Astrocyte (in vitro differentiated cells and primary cell): ENCODE measurements around the gene SHLD2.

Experiments used
- EZH2 ChIP-seq: IDR thresholded peaks from 2 replicates; pipeline ENCODE4 v1.6.1; 2012; ENCODE audit warnings: mild to moderate bottlenecking, low read length, inconsistent platforms; ENCODE audit not compliant: insufficient read depth
- TF ChIP-seq, protein P1 (sequence below): IDR thresholded peaks from 2 replicates; pipeline ENCODE4 v1.5.1; 2011; ENCODE audit warnings: low read depth, mild to moderate bottlenecking, inconsistent platforms, low read length, moderate library complexity; ENCODE audit not compliant: insufficient read depth

DNA sequence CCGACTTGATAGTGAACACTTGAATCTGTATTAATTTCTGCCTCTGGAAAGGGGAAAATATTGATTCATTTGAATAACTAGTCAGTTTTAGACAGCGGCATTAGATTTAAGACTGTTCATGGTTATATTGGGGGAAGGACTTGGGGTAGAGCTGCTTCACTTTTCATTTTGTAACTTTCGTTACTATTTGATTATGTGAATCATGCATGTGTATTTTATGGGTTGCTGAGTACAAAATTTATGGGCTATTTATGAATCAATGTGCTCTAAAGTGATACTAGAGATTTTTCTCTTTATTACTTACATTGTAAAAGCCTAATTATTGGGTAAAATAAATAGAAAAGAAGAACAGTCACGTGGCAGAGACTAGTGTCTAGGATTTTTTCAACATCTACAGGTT is 5.3 kb upstream of the SHLD2 start:
- TF ChIP-seq, protein P1, sequence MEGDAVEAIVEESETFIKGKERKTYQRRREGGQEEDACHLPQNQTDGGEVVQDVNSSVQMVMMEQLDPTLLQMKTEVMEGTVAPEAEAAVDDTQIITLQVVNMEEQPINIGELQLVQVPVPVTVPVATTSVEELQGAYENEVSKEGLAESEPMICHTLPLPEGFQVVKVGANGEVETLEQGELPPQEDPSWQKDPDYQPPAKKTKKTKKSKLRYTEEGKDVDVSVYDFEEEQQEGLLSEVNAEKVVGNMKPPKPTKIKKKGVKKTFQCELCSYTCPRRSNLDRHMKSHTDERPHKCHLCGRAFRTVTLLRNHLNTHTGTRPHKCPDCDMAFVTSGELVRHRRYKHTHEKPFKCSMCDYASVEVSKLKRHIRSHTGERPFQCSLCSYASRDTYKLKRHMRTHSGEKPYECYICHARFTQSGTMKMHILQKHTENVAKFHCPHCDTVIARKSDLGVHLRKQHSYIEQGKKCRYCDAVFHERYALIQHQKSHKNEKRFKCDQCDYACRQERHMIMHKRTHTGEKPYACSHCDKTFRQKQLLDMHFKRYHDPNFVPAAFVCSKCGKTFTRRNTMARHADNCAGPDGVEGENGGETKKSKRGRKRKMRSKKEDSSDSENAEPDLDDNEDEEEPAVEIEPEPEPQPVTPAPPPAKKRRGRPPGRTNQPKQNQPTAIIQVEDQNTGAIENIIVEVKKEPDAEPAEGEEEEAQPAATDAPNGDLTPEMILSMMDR = no peak
- TF ChIP-seq EZH2 = no peak
